Measurements from ENCODE around the gene SPATA21.
"Not testable (repeated sequence)": the region's sequence is repeated elsewhere in the genome, so short reads cannot be mapped to it uniquely, and the experiment has no call there.

SPATA21 gene

DNA sequence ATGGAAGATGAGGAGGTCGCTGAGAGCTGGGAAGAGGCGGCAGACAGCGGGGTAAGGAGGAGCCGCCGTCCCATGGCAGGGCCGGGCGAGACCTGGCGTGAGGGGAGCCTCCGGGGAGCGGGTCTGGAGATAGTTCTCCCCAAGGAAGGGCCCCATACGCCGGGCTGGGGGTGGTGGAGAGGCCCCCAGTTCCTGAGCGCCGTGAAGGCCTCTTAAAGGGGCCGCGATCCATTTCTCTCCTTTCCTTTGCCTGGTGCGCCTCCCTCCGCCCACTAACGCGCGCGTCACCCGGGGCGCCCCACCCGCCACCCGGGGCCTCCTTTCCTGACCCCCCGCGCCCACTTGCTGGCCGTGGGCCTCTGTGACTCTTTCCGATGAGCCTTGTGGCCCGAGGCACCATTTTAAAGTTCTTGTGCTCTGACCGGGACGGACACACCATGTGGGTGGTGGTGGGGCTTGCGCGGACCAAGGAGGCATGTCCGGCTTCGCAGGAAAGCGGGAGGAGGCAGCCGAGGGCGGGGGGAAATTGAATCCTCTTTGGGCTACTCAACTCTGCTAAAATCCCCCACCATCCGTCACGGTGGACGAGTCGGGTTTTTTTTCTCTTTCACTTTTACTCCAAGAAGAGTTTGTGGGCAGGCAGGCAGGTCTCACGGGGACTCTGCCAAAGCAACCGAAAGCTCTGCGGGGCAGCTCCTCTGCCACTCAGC lies 69.8 kb downstream of the SPATA21 start:
- no peaks in the 10 kb centered on the region for H3K9me3 ChIP-seq (ENCODE audit: control insufficient read depth, low read length)
- peaks cover 24% of the 10 kb centered on the region for H3K36me3 ChIP-seq (ENCODE audit: control insufficient read depth, insufficient read depth, low read length)
- WGBS, 2 experiments (ENCODE audit: insufficient coverage in 2 of 2), result 0% methylated on average over 33 to 34 of the region's 47 CpGs
- H3K4me1 ChIP-seq (ENCODE audit: control insufficient read depth, insufficient read depth, low read length, poor library complexity, severe bottlenecking), result peaks cover 5% of the 10 kb centered on the region
- H3K27ac ChIP-seq (ENCODE audit: low read depth, low read length, severe bottlenecking), result peak overlapping the region; percentile 93
- H3K4me3 ChIP-seq (ENCODE audit: extremely low read depth, insufficient read depth, low read length, poor library complexity, severe bottlenecking), result peak overlapping the region; percentile 62

DNA sequence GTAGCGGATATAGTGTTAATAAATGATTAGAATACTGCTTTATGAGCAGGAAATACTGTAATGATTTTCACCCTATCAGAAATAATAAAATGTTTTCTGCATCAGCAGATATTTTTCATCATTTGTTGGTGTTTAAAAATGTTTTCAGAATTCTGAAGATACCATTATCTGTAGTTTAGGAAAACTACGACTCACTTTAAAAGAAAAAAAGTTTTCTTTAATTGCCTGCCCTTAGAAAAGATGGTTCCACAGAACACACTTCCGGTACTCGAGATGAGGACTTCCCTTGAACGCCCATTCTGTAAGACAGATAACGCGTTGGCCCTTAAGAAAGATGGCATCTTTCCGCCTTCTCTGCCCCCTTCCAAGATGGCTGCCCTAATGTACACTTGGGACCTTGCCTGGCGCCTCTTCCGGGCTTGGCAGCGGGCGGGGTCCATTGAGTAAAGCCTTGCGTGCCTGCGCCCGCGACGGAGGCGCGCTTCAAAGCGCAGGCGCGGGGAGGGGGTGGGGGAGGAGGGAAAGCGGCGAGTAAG lies 70.4 kb downstream of the SPATA21 start, which contains the start of gene SZRD1:
Gene SZRD1, plus strand, starts transcription at position 521 of the 536 bp plus-strand sequence. CDS start 16 bp downstream, outside the sequence.
- peak within 1 kb of the TSS; percentile 93 for H3K27ac ChIP-seq (ENCODE audit: low read depth, low read length, severe bottlenecking)
- 0% methylated on average over 14 to 20 of the region's 24 CpGs for WGBS, 2 experiments (ENCODE audit: insufficient coverage in 2 of 2)
- H3K4me1 ChIP-seq (ENCODE audit: control insufficient read depth, insufficient read depth, low read length, poor library complexity, severe bottlenecking), result peaks cover 5% of the 10 kb centered on the region
- peaks cover 21% of the 10 kb centered on the region for H3K36me3 ChIP-seq (ENCODE audit: control insufficient read depth, insufficient read depth, low read length)
- peak within 1 kb of the TSS; percentile 62 for H3K4me3 ChIP-seq (ENCODE audit: extremely low read depth, insufficient read depth, low read length, poor library complexity, severe bottlenecking)
- no peaks in the 10 kb centered on the region for H3K9me3 ChIP-seq (ENCODE audit: control insufficient read depth, low read length)

DNA sequence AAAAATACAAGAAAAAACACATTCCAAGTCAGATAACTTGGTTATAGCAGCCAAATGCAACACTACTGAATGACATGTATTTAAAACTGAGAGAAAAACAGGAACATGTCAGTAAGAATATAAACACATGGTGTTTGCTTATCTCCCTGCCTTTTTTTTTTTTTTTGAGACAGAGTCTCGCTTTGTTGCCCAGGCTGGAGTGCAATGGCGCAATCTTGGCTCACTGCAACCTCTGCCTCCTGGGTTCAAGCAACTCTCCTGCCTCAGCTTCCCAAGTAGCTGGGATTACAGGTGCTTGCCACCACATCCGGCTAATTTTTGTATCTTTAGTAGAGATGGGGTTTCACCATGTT lies 72.1 kb downstream of the SPATA21 start:
- H3K4me1 ChIP-seq (ENCODE audit: control insufficient read depth, insufficient read depth, low read length, poor library complexity, severe bottlenecking); H3K4me3 ChIP-seq (ENCODE audit: extremely low read depth, insufficient read depth, low read length, poor library complexity, severe bottlenecking); H3K9me3 ChIP-seq (ENCODE audit: control insufficient read depth, low read length); H3K27ac ChIP-seq (ENCODE audit: low read depth, low read length, severe bottlenecking): not testable (repeated sequence)
- 100% methylated on average over 1 of the region's 3 CpGs for WGBS, 2 experiments (ENCODE audit: insufficient coverage in 2 of 2)
- peaks cover 11% of the 10 kb centered on the region for H3K36me3 ChIP-seq (ENCODE audit: control insufficient read depth, insufficient read depth, low read length)

DNA sequence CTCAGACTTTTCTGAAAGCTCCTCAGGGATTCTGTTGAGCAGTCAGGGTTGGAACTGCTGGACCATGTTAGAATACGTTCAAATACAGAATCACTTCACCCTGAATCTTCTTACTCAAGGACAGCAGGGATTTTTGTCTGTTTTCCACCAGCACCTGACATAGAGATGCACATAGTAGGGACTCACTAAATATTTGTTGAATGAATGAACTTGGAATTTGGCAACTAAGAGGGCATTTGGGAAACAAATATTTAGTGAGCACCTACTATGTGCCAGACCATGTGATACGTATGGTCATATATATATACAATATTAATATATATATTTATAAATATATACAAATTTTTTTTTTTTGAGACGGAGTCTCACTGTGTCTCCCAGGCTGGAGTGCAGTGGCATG lies 80.4 kb downstream of the SPATA21 start:
- H3K9me3 ChIP-seq (ENCODE audit: control insufficient read depth, low read length), result no peaks in the 10 kb centered on the region
- no peak overlapping the region for H3K4me3 ChIP-seq (ENCODE audit: extremely low read depth, insufficient read depth, low read length, poor library complexity, severe bottlenecking)
- 100% methylated on average over 1 of the region's 3 CpGs; no CpG with 5 or more reads in 1 of the 2 experiments for WGBS, 2 experiments (ENCODE audit: insufficient coverage in 2 of 2)
- no peak overlapping the region for H3K27ac ChIP-seq (ENCODE audit: low read depth, low read length, severe bottlenecking)
- H3K4me1 ChIP-seq (ENCODE audit: control insufficient read depth, insufficient read depth, low read length, poor library complexity, severe bottlenecking), result peaks cover 5% of the 10 kb centered on the region
- H3K36me3 ChIP-seq (ENCODE audit: control insufficient read depth, insufficient read depth, low read length), result no peaks in the 10 kb centered on the region

DNA sequence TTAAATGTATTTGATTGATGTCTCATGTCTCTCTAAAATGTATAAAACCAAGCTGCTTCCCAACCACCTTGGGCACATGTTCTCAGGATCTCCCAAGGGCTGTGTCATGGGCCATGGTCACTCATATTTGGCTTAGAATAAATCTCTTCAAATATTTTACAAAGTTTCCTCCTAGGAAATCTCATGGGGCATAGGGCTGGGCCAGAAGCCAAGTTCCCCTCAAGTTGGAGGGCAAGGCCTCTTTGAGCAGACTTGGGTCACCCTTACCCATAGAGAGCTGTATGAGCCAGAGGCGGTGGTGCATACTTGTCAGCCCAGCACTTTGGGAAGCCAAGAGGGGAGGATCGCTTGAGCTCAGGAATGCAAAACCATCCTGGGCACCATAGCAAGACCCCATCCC lies 82.6 kb downstream of the SPATA21 start:
- Histone ChIP-seq H3K4me1 (ENCODE audit: control insufficient read depth, insufficient read depth, low read length, poor library complexity, severe bottlenecking) (peaks cover 18% of the 10 kb centered on the region), H3K9me3 (ENCODE audit: control insufficient read depth, low read length) (no peaks in the 10 kb centered on the region), H3K36me3 (ENCODE audit: control insufficient read depth, insufficient read depth, low read length) (no peaks in the 10 kb centered on the region), H3K27ac (ENCODE audit: low read depth, low read length, severe bottlenecking) (no peak overlapping the region), H3K4me3 (ENCODE audit: extremely low read depth, insufficient read depth, low read length, poor library complexity, severe bottlenecking) (no peak overlapping the region)
- 100% methylated on average over 1 of the region's 2 CpGs; no CpG with 5 or more reads in 1 of the 2 experiments for WGBS, 2 experiments (ENCODE audit: insufficient coverage in 2 of 2)

DNA sequence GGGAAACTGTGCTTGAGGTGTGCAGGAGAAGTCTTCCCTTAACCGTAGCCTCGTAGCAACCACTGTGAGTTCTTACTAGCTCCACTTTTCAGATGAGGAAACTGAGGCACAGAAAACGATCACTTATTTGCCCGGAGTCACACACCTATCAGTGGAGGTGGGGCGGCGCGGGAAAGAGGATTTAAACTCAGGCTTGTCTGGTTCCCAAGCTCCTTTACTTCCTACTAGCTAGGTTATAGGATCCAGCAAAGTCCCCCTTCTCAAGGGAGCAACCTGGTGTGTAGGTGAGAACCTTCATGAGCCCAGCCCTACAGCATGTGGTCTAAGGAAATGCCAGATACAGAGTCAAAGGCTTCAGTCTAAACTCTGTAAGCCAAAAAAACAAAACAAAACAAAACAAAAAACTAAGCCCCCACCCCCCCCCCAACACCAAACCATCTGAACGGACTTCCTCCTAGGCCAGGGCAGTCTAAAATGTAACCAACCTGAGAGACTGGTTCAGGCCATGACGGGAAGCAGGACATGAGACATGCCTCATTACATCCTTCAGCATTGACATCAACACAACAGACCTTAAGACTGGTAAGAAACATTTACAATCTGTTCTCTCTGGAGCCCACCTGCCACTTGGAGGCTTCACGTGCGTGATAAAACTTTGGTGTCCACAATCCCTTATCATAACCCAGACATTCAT lies 84.2 kb downstream of the SPATA21 start:
- no peaks in the 10 kb centered on the region for H3K9me3 ChIP-seq (ENCODE audit: control insufficient read depth, low read length)
- no peaks in the 10 kb centered on the region for H3K36me3 ChIP-seq (ENCODE audit: control insufficient read depth, insufficient read depth, low read length)
- peaks cover 26% of the 10 kb centered on the region for H3K4me1 ChIP-seq (ENCODE audit: control insufficient read depth, insufficient read depth, low read length, poor library complexity, severe bottlenecking)
- WGBS, 2 experiments (ENCODE audit: insufficient coverage in 2 of 2), result 53 to 81% methylated on average over 6 to 7 of the region's 11 CpGs
- H3K27ac ChIP-seq (ENCODE audit: low read depth, low read length, severe bottlenecking), result peak overlapping the region; percentile 87
- H3K4me3 ChIP-seq (ENCODE audit: extremely low read depth, insufficient read depth, low read length, poor library complexity, severe bottlenecking), result peak overlapping the region; percentile 93

DNA sequence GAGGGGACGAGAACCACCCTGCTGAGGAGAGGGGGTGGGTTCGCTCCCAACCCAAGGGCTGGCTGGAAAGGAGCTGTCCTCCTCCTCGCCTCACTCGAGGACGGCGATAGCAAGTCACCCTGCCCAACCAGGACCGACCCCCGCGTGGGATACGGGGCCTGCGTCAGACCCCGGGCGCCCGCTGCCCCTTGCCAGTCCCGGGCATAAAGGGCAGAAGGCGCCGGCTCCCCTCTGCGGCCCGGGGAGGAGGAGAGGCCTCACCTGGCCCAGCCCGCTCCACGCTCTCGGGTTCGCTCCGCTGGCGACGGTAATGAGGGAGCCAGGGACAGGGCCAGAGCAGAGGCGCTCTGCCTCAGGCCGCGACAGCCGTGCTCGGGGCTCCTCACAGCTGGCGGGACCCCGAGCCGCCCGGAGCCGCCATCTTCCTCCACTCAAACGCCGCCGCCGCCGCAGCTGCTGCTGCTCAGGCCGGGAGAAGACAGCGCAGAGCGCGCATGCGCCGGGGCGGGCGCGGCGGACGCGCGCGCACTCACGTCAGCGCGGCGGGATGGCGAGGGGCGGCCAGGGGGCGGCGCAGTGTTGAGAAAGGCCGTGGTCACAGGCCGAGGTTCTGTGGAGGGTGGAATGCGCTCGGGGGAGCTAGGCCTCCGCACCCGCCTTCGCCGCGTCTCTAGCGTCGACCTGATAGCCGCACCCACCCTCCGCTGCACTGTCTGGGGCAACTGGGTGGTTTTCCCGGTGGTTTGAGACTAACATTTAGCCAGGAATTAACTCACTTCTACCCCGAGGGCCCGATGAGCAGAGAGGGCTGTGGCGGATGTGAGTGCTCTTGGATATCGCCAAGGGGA lies 85.0 kb downstream of the SPATA21 start, which contains the start of gene FBXO42:
Gene FBXO42, minus strand, starts transcription at position 487 of the 848 bp plus-strand sequence. CDS start 37,062 bp downstream, outside the sequence.
- Histone ChIP-seq H3K4me3 (ENCODE audit: extremely low read depth, insufficient read depth, low read length, poor library complexity, severe bottlenecking) (peak within 1 kb of the TSS; percentile 93), H3K36me3 (ENCODE audit: control insufficient read depth, insufficient read depth, low read length) (no peaks in the 10 kb centered on the region), H3K4me1 (ENCODE audit: control insufficient read depth, insufficient read depth, low read length, poor library complexity, severe bottlenecking) (peaks cover 26% of the 10 kb centered on the region), H3K27ac (ENCODE audit: low read depth, low read length, severe bottlenecking) (peak within 1 kb of the TSS; percentile 87), H3K9me3 (ENCODE audit: control insufficient read depth, low read length) (no peaks in the 10 kb centered on the region)
- 0 to 1% methylated on average over 34 to 61 of the region's 81 CpGs for WGBS, 2 experiments (ENCODE audit: insufficient coverage in 2 of 2)

DNA sequence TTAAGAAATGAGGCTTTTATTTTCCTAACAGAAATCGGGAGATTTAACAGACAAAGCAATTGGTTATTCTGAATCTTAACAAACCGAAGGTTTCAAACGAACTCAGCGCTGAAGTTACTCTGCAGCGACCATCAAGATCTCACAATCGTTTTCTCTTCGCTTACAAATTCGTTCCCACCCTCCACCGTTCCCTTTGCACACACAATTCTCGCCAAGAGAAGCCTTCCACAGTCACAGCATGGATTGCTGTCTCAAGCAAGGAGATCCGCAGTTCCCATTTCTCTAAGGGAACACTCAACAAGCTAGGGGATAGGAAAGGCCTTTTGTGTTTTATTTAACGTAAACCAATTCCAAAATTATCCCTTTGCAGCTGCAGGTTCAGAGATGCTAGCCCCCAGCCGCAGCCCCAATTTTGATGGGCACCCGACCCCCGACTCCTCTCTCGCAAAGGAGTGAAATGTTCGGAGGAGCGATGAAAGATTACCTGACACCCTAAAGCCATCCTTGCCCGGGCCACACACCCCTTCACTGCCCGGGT lies 85.7 kb downstream of the SPATA21 start:
- peaks cover 26% of the 10 kb centered on the region for H3K4me1 ChIP-seq (ENCODE audit: control insufficient read depth, insufficient read depth, low read length, poor library complexity, severe bottlenecking)
- peak overlapping the region; percentile 93 for H3K4me3 ChIP-seq (ENCODE audit: extremely low read depth, insufficient read depth, low read length, poor library complexity, severe bottlenecking)
- H3K36me3 ChIP-seq (ENCODE audit: control insufficient read depth, insufficient read depth, low read length), result no peaks in the 10 kb centered on the region
- H3K27ac ChIP-seq (ENCODE audit: low read depth, low read length, severe bottlenecking), result peak overlapping the region; percentile 82
- 0 to 1% methylated on average over 14 of the region's 20 CpGs for WGBS, 2 experiments (ENCODE audit: insufficient coverage in 2 of 2)
- no peaks in the 10 kb centered on the region for H3K9me3 ChIP-seq (ENCODE audit: control insufficient read depth, low read length)

DNA sequence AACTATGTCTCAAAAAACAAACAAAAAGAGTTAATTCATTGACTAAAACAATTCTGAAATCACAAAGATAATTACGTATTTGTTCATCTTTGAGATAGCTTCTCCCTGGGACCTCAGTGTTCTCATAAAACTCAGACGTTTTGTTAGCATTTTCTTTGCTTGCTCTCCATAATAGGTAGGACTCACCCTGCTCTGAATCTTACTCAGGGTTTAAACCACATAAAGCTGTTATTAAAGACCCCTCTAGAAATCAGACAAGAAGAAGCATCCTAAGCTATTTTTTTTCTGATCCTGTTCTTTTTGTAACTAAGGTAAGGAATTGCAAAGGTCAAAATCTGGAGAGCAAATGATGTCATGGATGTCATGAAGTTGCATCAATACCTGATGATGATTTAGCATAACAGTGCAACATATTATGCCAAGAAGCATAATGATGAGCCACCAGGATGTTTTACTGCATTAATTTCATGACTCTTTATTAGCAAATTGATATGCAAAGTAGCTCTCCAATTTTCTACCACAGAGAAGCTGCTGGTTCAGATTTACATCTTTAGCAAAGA lies 87.3 kb downstream of the SPATA21 start:
- H3K36me3 ChIP-seq (ENCODE audit: control insufficient read depth, insufficient read depth, low read length), result no peaks in the 10 kb centered on the region
- 80 to 89% methylated on average over 2 of the region's 2 CpGs for WGBS, 2 experiments (ENCODE audit: insufficient coverage in 2 of 2)
- peaks cover 26% of the 10 kb centered on the region for H3K4me1 ChIP-seq (ENCODE audit: control insufficient read depth, insufficient read depth, low read length, poor library complexity, severe bottlenecking)
- peak overlapping the region; percentile 95 for H3K27ac ChIP-seq (ENCODE audit: low read depth, low read length, severe bottlenecking)
- no peaks in the 10 kb centered on the region for H3K9me3 ChIP-seq (ENCODE audit: control insufficient read depth, low read length)
- no peak overlapping the region for H3K4me3 ChIP-seq (ENCODE audit: extremely low read depth, insufficient read depth, low read length, poor library complexity, severe bottlenecking)

Data from mesodermal cell (in vitro differentiated cells).